ENCODE results near the gene RAVER2. TPM values are rescaled to one million over a fixed set of nuclear protein-coding genes. Genes with fewer than 3 reads are reported as not detected.

RAVER2 gene
- total and polyA plus RNA-seq, 10 of the 15 experiments (the other 5 are each of a cell fraction or from before 2014, with no cell fraction given) = 0.09 to 0.59 (median 0.41) TPM; not detected in 2

- no peak overlapping the region for H2AFZ ChIP-seq (ENCODE audit: control insufficient read depth, low read depth, low read length)
- CTCF ChIA-PET = no interaction called here
Measured at GRCh38 chr1:64810001-64810400, 65.1 kb downstream of the RAVER2 start.

DNA sequence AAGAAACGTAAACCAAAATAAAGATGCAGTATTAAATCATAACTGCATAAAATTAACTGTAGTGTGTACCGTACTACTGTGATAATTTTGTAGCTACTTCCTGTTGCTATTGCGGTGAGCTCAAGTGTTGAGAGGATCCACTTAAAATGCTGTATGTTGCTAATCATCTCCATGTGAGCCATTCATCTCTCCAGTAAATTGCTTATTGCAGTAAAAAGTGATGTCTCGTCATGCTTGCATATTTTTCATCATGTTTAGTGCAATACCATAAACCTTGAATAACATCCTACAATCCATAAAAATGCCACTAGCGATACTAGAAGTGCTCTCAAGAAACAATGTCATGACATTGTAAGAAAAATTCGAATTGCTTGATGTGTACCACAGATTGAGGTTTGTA, 66.3 kb downstream of the RAVER2 start:
- in situ Hi-C loops (cut with MboI) = no loop called here
- Histone ChIP-seq H3K27ac (ENCODE audit: control insufficient read depth, insufficient read depth) (no peak overlapping the region), H2AFZ (ENCODE audit: control insufficient read depth, low read depth, low read length) (no peak overlapping the region), H3K27me3 (replicated peaks in 1 of 2; ENCODE audit: control insufficient read depth in 2 of 2, insufficient read depth in 2 of 2, low read length in 1 of 2) (0 out of 4 replicates have a peak, but pooled peaks cover 0 to 2% of the 10 kb centered on the region in 2 experiments), H3K4me2 (ENCODE audit: control insufficient read depth, insufficient read depth) (no peak overlapping the region), H3K4me3 (no peak overlapping the region), H3K36me3 (ENCODE audit: control insufficient read depth in 2 of 2, insufficient read depth in 2 of 2, low read length in 1 of 2) (no peaks in the 10 kb centered on the region), H4K20me1 (ENCODE audit: control insufficient read depth, insufficient read depth) (no peaks in the 10 kb centered on the region), H3K79me2 (ENCODE audit: control insufficient read depth, insufficient read depth, low read length) (no peaks in the 10 kb centered on the region), H3K9me3 (replicated peaks; ENCODE audit: control insufficient read depth, insufficient read depth, low read length) (no peaks in the 10 kb centered on the region), H3K9ac (ENCODE audit: control insufficient read depth, insufficient read depth, low read length) (no peak overlapping the region), H3K4me1 (ENCODE audit: control insufficient read depth, insufficient read depth, low read length) (no peaks in the 10 kb centered on the region)
- TF ChIP-seq, protein P1, sequence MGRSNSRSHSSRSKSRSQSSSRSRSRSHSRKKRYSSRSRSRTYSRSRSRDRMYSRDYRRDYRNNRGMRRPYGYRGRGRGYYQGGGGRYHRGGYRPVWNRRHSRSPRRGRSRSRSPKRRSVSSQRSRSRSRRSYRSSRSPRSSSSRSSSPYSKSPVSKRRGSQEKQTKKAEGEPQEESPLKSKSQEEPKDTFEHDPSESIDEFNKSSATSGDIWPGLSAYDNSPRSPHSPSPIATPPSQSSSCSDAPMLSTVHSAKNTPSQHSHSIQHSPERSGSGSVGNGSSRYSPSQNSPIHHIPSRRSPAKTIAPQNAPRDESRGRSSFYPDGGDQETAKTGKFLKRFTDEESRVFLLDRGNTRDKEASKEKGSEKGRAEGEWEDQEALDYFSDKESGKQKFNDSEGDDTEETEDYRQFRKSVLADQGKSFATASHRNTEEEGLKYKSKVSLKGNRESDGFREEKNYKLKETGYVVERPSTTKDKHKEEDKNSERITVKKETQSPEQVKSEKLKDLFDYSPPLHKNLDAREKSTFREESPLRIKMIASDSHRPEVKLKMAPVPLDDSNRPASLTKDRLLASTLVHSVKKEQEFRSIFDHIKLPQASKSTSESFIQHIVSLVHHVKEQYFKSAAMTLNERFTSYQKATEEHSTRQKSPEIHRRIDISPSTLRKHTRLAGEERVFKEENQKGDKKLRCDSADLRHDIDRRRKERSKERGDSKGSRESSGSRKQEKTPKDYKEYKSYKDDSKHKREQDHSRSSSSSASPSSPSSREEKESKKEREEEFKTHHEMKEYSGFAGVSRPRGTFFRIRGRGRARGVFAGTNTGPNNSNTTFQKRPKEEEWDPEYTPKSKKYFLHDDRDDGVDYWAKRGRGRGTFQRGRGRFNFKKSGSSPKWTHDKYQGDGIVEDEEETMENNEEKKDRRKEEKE (IDR thresholded peaks at IDR 0.05) = no peak
- TF ChIP-seq TCF12 (IDR thresholded peaks at IDR 0.05; ENCODE audit: low read depth, low read length) (no peak), KAT2A (conservative IDR thresholded peaks at IDR 0.05; ENCODE audit: control insufficient read depth, low read depth, low read length) (no peak), NFYA (IDR thresholded peaks at IDR 0.05; ENCODE audit: borderline replicate concordance, low read depth, low read length) (no peak), HDAC6 (IDR thresholded peaks at IDR 0.05; ENCODE audit: unreplicated experiment) (no peak)
- TF ChIP-seq, protein P2, sequence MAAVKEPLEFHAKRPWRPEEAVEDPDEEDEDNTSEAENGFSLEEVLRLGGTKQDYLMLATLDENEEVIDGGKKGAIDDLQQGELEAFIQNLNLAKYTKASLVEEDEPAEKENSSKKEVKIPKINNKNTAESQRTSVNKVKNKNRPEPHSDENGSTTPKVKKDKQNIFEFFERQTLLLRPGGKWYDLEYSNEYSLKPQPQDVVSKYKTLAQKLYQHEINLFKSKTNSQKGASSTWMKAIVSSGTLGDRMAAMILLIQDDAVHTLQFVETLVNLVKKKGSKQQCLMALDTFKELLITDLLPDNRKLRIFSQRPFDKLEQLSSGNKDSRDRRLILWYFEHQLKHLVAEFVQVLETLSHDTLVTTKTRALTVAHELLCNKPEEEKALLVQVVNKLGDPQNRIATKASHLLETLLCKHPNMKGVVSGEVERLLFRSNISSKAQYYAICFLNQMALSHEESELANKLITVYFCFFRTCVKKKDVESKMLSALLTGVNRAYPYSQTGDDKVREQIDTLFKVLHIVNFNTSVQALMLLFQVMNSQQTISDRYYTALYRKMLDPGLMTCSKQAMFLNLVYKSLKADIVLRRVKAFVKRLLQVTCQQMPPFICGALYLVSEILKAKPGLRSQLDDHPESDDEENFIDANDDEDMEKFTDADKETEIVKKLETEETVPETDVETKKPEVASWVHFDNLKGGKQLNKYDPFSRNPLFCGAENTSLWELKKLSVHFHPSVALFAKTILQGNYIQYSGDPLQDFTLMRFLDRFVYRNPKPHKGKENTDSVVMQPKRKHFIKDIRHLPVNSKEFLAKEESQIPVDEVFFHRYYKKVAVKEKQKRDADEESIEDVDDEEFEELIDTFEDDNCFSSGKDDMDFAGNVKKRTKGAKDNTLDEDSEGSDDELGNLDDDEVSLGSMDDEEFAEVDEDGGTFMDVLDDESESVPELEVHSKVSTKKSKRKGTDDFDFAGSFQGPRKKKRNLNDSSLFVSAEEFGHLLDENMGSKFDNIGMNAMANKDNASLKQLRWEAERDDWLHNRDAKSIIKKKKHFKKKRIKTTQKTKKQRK (IDR thresholded peaks at IDR 0.05; ENCODE audit: low read depth, low read length) = no peak
- FAIRE-seq (no peak), DNase-seq (ENCODE audit: low read depth, low spot score) (no peak), ATAC-seq (no peak)
- SMC1A ChIA-PET (ENCODE audit: uncharacterized antibody, unreplicated experiment) = no interaction called here
- intact Hi-C loops (cut with micrococcal nuclease; ENCODE audit: unreplicated experiment) = no loop called here
- BruUV-seq (replicated peaks) = no TSS peak
- CTCF ChIA-PET = interaction anchor here (0.7 kb wide), 1 partner anchor 12 kb away, joined by 3 read pairs; no protein-coding TSS in a partner anchor
- 29% methylated on average over 6 of the region's 6 CpGs for WGBS (ENCODE audit: insufficient coverage, insufficient replicate concordance, low lambda C conversion rate, missing lambda C conversion rate)
- RAD21 ChIA-PET (ENCODE audit: unreplicated experiment) = no interaction called here
- POLR2A ChIA-PET = no interaction called here

More at GRCh38 chr1:64810001-64810400, 65.1 kb downstream of the RAVER2 start:
- ChIA-PET RAD21 (ENCODE audit: unreplicated experiment) (no interaction called here), SMC1A (ENCODE audit: uncharacterized antibody, unreplicated experiment) (no interaction called here), POLR2A (no interaction called here)
- ATAC-seq (no peak), DNase-seq (ENCODE audit: low read depth, low spot score) (no peak), FAIRE-seq (no peak)
- no peaks in the 10 kb centered on the region for H3K79me2 ChIP-seq (ENCODE audit: control insufficient read depth, insufficient read depth, low read length)
- BruUV-seq (replicated peaks) = no TSS peak
- H3K4me3 ChIP-seq = no peak overlapping the region
- no peaks in the 10 kb centered on the region for H3K27me3 ChIP-seq (replicated peaks in 1 of 2; ENCODE audit: control insufficient read depth in 2 of 2, insufficient read depth in 2 of 2, low read length in 1 of 2)
- no peaks in the 10 kb centered on the region for H3K4me1 ChIP-seq (ENCODE audit: control insufficient read depth, insufficient read depth, low read length)
- no peak overlapping the region for H3K9ac ChIP-seq (ENCODE audit: control insufficient read depth, insufficient read depth, low read length)
- no peak overlapping the region for H3K27ac ChIP-seq (ENCODE audit: control insufficient read depth, insufficient read depth)
- WGBS (ENCODE audit: insufficient coverage, insufficient replicate concordance, low lambda C conversion rate, missing lambda C conversion rate) = 44% methylated on average over 1 of the region's 1 CpG
- no peaks in the 10 kb centered on the region for H3K9me3 ChIP-seq (replicated peaks; ENCODE audit: control insufficient read depth, insufficient read depth, low read length)
- H3K36me3 ChIP-seq (ENCODE audit: control insufficient read depth in 2 of 2, insufficient read depth in 2 of 2, low read length in 1 of 2) = no peaks in the 10 kb centered on the region
- H4K20me1 ChIP-seq (ENCODE audit: control insufficient read depth, insufficient read depth) = no peaks in the 10 kb centered on the region
- in situ Hi-C loops (cut with MboI) (no loop called here), intact Hi-C loops (cut with micrococcal nuclease; ENCODE audit: unreplicated experiment) (no loop called here)
- H3K4me2 ChIP-seq (ENCODE audit: control insufficient read depth, insufficient read depth) = no peak overlapping the region
- TF ChIP-seq KDM1A (IDR thresholded peaks at IDR 0.05; ENCODE audit: borderline replicate concordance) (no peak), EED (IDR thresholded peaks at IDR 0.05; ENCODE audit: low read depth) (no peak), BMI1 (IDR thresholded peaks at IDR 0.05; ENCODE audit: borderline replicate concordance) (no peak), RUNX3 (IDR thresholded peaks at IDR 0.05; ENCODE audit: low read length) (no peak)

Data from GM12878 (cell line).